Breast epithelium (tissue), 3 donors: Measurements from ENCODE around the gene SMAD6.

Experiments used
- POLR2A ChIP-seq: fragments of 450-650 bp; IDR thresholded peaks from one replicate; pipeline ENCODE4 v1.6.1; 2016; ENCODE audit warnings: antibody characterized with exemption, mild to moderate bottlenecking, moderate library complexity
- POLR2AphosphoS5 ChIP-seq, 3 donors: sonication (generic); formaldehyde crosslinking; IDR thresholded peaks; one replicate each; pipeline ENCODE4 v1.6.1; 2017; ENCODE audit warnings: antibody characterized with exemption in 3 of 3
- TF ChIP-seq, protein P1 (sequence below), 3 donors: fragments of 450-650 bp; IDR thresholded peaks; one replicate each; pipeline ENCODE4 v1.5.1; 2016 to 2017; ENCODE audit warnings: antibody characterized with exemption in 3 of 3, mild to moderate bottlenecking in 3 of 3, moderate library complexity in 3 of 3

DNA sequence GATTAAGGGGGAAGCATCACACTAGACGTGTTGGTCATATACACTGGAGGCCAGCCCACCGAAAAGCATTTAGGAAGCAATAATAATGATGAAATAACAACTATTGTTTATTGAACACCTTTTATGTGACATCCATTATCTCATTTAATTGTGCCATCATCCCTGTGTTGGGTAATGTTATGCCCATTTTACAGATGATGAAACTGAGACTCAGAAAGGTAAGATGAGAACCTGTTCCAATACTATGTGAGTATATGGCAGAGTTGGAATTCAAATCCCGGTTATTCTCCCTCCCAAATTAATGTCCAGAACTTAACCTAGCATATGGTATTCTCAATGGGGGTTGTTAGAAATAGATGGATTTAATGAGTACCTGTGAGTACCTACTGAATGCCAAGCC is 99.2 kb downstream of the SMAD6 start:
- TF ChIP-seq POLR2A (no peak), POLR2AphosphoS5 (IDR thresholded peaks at IDR 0.05) (no peak)
- TF ChIP-seq, protein P1, sequence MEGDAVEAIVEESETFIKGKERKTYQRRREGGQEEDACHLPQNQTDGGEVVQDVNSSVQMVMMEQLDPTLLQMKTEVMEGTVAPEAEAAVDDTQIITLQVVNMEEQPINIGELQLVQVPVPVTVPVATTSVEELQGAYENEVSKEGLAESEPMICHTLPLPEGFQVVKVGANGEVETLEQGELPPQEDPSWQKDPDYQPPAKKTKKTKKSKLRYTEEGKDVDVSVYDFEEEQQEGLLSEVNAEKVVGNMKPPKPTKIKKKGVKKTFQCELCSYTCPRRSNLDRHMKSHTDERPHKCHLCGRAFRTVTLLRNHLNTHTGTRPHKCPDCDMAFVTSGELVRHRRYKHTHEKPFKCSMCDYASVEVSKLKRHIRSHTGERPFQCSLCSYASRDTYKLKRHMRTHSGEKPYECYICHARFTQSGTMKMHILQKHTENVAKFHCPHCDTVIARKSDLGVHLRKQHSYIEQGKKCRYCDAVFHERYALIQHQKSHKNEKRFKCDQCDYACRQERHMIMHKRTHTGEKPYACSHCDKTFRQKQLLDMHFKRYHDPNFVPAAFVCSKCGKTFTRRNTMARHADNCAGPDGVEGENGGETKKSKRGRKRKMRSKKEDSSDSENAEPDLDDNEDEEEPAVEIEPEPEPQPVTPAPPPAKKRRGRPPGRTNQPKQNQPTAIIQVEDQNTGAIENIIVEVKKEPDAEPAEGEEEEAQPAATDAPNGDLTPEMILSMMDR (IDR thresholded peaks at IDR 0.05): no peak
